ENCODE data around the gene CAPN12.

The CAPN12 gene

DNA sequence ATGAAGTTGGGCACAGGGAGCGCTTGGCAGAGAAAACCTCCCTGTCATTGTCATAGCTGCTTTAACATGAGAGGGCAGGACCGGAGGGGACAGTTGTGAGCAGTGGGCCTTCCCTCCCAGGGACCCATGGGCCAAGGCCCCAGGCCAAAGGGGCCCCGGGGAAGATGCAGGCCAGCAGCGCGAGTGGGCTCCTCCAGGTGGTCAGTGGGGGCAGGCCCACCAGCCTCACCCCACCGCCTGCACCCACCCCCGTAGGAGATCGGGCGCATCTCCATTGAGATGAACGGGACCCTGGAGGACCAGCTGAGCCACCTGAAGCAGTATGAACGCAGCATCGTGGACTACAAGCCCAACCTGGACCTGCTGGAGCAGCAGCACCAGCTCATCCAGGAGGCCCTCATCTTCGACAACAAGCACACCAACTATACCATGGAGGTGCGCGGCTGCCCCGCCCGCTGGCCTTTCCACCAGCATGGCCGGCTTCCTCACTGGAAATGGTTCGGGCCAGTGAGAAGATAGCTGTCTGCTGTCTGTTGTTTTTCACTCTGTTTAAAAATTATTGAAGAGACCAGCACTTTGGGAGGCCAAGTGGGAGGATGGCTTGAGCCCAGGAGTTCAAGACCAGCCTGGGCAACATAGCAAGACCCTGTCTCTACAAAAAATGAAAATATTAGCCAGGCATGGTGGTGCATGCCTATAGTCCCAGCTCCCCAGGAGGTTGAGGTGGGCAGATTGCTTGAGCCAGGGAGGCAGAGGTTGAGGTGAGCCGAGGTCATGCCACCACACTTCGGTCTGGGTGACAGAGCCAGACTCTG, 18.6 kb downstream of the CAPN12 start:
- FAIRE-seq (no peak), DNase-seq (ENCODE audit: insufficient read length, low spot score) (no peak)
- TF ChIP-seq POLR2AphosphoS5 (IDR thresholded peaks at IDR 0.05; ENCODE audit: low read depth, low read length) (no peak), POLR2A (IDR thresholded peaks at IDR 0.05; ENCODE audit: low read depth, low read length) (no peak), SPI1 (IDR thresholded peaks at IDR 0.05; ENCODE audit: low read depth, low read length) (no peak), PAX5 (IDR thresholded peaks at IDR 0.05; ENCODE audit: insufficient read depth, low read length, severe bottlenecking) (no peak), POU2F2 (IDR thresholded peaks at IDR 0.05; ENCODE audit: low read depth, low read length) (no peak), TAF1 (IDR thresholded peaks at IDR 0.05; ENCODE audit: low read depth, low read length) (no peak)

DNA sequence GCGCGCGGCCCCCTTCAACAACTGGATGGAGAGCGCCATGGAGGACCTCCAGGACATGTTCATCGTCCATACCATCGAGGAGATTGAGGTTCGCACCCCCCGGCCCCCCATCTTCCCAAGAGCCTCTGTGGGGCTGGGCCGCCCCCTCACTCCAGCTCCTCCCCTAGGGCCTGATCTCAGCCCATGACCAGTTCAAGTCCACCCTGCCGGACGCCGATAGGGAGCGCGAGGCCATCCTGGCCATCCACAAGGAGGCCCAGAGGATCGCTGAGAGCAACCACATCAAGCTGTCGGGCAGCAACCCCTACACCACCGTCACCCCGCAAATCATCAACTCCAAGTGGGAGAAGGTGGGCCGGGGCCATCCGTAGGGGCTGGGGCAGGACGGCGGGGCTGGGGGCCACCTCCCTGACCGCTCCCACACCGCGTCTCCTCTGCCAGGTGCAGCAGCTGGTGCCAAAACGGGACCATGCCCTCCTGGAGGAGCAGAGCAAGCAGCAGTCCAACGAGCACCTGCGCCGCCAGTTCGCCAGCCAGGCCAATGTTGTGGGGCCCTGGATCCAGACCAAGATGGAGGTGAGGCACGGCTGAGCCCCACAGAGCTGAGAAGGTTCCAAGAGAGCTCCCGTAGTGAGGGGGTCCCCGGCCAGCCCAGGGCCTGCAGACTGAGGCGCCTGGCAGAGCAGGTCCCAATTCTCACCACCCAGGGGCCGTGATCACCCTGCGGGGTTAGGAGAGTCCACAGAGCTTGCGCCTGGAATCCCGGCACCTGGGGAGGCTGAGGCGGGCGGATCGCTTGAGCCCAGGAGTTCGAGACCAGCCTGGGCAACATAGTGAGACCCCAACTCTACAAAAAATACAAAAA, 20.1 kb downstream of the CAPN12 start:
- DNase-seq (ENCODE audit: insufficient read length, low spot score) (no peak), FAIRE-seq (no peak)
- TF ChIP-seq POLR2AphosphoS5 (IDR thresholded peaks at IDR 0.05; ENCODE audit: low read depth, low read length) (no peak), PAX5 (IDR thresholded peaks at IDR 0.05; ENCODE audit: insufficient read depth, low read length, severe bottlenecking) (no peak), POU2F2 (IDR thresholded peaks at IDR 0.05; ENCODE audit: low read depth, low read length) (no peak), SPI1 (IDR thresholded peaks at IDR 0.05; ENCODE audit: low read depth, low read length) (no peak), TAF1 (IDR thresholded peaks at IDR 0.05; ENCODE audit: low read depth, low read length) (no peak), POLR2A (IDR thresholded peaks at IDR 0.05; ENCODE audit: low read depth, low read length) (no peak)

DNA sequence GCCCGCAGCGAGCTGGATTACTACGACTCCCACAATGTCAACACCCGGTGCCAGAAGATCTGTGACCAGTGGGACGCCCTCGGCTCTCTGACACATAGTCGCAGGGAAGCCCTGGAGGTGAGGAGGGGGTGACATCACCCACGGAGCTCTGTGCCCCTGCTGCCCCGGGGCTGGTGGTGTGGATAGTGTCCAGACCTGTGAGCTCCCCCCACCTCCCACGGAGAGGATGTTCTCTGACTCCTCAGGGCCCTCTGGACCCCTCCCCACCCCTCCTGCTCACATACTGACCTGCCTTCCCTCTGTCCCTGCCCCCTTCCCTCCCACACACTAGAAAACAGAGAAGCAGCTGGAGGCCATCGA, 20.7 kb downstream of the CAPN12 start:
- no peak for TF ChIP-seq SPI1 (IDR thresholded peaks at IDR 0.05; ENCODE audit: low read depth, low read length)
- no peak for TF ChIP-seq TAF1 (IDR thresholded peaks at IDR 0.05; ENCODE audit: low read depth, low read length)
- TF ChIP-seq POLR2AphosphoS5 (IDR thresholded peaks at IDR 0.05; ENCODE audit: low read depth, low read length): no peak
- no peak for TF ChIP-seq POU2F2 (IDR thresholded peaks at IDR 0.05; ENCODE audit: low read depth, low read length)
- TF ChIP-seq PAX5 (IDR thresholded peaks at IDR 0.05; ENCODE audit: insufficient read depth, low read length, severe bottlenecking): no peak
- no peak for TF ChIP-seq POLR2A (IDR thresholded peaks at IDR 0.05; ENCODE audit: low read depth, low read length)
- DNase-seq (ENCODE audit: insufficient read length, low spot score) (no peak), FAIRE-seq (no peak)

DNA sequence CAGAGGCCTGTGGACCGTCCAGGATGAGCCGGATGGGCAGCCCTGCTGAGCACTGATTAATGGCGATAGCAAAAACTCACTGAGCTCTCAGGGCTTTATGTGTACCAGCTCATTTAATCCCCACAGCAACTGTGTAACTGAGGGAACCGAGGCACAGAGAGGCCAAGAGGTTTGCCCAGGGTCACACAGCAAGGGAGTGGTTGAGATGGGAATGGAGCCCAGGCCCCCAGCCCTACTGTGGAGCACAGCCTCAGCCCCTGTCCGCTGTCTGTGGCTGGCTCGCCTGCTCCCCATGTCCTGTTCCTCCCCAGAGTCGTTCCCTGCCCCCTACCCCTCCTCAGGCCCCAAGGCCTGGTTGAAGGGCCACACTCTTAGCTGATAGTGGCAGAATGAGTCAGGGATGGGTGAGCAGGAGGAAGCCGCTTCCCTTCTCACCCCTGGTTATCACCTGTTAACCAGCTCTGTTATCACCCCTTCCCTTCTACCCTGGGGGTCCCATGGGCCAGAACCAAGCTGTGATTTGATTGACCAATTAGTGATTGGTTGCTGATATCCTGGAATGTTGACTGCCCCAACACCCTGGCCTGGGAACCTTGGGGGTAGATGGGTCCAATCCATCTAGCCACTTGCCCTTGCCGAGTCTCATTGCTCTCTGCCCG, 21.2 kb downstream of the CAPN12 start:
- DNase-seq (ENCODE audit: insufficient read length, low spot score) (no peak), FAIRE-seq (no peak)
- TF ChIP-seq POU2F2 (IDR thresholded peaks at IDR 0.05; ENCODE audit: low read depth, low read length): no peak
- TF ChIP-seq PAX5 (IDR thresholded peaks at IDR 0.05; ENCODE audit: insufficient read depth, low read length, severe bottlenecking): no peak
- TF ChIP-seq SPI1 (IDR thresholded peaks at IDR 0.05; ENCODE audit: low read depth, low read length): no peak
- TF ChIP-seq TAF1 (IDR thresholded peaks at IDR 0.05; ENCODE audit: low read depth, low read length): no peak

DNA sequence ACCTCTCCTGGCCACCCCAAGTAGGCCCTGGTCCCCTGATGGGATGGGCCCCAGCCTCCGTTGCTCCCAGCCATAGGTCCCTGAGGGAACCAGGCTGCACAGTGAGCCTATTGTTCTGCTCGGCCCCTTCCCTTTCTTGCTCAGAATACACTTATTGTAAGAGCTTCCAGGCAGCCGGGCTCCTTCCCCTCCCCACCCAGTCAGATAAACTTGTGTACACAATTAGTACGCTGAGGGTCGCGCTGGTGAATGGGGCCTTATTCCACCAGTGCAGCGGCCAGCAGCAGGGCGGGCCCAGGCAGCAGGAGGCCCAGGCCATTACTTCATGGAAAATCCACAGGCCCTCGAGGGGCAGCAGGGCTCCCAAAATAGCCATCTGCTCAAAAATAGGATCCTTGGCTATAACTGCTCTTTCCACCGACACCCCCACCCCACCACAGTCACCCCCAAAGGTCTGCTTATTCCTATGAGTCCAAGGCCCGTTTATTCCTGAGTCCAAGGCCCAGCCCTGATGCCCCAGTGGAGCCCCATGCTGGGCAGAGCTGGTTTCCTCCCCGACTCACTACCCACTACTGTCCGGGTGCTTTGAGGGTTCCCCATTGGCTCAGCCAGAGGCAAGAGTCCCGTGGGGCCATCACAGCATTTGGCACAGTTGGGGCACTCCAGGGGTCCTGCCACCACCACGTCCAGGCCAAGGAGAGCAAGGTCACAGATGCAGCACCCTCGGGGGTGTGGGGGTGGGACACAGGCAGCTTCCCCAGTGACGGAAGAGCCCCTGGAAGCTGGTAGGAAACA, 22.1 kb downstream of the CAPN12 start:
- TF ChIP-seq POLR2AphosphoS5 (IDR thresholded peaks at IDR 0.05; ENCODE audit: low read depth, low read length) (no peak), TAF1 (IDR thresholded peaks at IDR 0.05; ENCODE audit: low read depth, low read length) (no peak), POLR2A (IDR thresholded peaks at IDR 0.05; ENCODE audit: low read depth, low read length) (no peak), SPI1 (IDR thresholded peaks at IDR 0.05; ENCODE audit: low read depth, low read length) (no peak), PAX5 (IDR thresholded peaks at IDR 0.05; ENCODE audit: insufficient read depth, low read length, severe bottlenecking) (no peak), POU2F2 (IDR thresholded peaks at IDR 0.05; ENCODE audit: low read depth, low read length) (no peak)
- no peak for FAIRE-seq
- DNase-seq (ENCODE audit: insufficient read length, low spot score): no peak

DNA sequence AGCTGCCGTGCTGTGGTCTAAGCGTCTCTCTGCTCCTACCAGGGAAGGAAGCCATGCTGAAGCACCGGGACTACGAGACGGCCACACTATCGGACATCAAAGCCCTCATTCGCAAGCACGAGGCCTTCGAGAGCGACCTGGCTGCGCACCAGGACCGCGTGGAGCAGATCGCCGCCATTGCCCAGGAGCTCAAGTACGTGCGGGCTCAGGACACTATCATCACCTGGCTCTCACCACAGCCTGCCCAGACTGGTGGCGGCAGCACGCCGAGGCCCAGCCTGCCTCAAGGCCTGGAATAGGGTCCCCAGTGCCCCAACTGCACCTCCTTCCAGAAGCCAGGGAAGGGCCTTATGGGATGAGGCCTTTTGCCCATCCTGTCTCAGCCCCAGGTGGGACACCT, 22.8 kb downstream of the CAPN12 start:
- DNase-seq (ENCODE audit: insufficient read length, low spot score) (no peak), FAIRE-seq (no peak)
- TF ChIP-seq POU2F2 (IDR thresholded peaks at IDR 0.05; ENCODE audit: low read depth, low read length): no peak
- no peak for TF ChIP-seq SPI1 (IDR thresholded peaks at IDR 0.05; ENCODE audit: low read depth, low read length)
- no peak for TF ChIP-seq POLR2A (IDR thresholded peaks at IDR 0.05; ENCODE audit: low read depth, low read length)
- no peak for TF ChIP-seq POLR2AphosphoS5 (IDR thresholded peaks at IDR 0.05; ENCODE audit: low read depth, low read length)
- TF ChIP-seq PAX5 (IDR thresholded peaks at IDR 0.05; ENCODE audit: insufficient read depth, low read length, severe bottlenecking): no peak
- TF ChIP-seq TAF1 (IDR thresholded peaks at IDR 0.05; ENCODE audit: low read depth, low read length): no peak

DNA sequence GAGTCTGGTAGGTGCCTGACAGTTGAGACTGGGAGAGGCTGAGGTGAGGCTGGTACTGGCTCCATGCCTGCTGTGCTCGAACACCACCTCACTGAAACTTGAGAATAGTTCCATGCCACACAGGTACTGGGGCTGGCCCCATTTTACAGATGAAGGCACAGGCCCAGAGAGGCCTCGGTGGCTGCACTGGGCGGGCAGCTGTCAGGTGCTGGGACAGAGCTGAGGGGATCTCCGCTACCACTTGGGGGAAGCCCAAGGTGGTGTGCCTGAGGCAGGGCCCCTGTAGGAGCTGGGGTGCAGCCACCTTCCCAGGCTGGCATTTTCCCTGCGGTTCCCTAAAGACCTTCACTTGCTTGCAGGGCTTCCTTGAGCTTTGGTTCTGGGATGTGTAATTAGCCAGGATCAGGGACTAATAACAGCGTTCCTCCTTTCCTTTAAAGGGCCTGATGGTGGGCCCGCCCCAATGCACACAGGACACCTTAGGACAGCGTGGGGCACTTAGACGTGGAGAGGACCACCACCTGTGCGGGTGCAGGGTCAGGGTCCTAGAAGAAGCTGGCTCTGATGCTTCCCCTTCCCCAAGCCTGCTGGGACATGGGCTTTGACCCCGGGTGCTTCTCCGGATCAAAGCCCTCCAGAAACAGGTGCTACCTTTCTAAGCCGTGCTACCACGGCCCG, 23.6 kb downstream of the CAPN12 start:
- TF ChIP-seq POLR2AphosphoS5 (IDR thresholded peaks at IDR 0.05; ENCODE audit: low read depth, low read length) (no peak), TAF1 (IDR thresholded peaks at IDR 0.05; ENCODE audit: low read depth, low read length) (no peak), POU2F2 (IDR thresholded peaks at IDR 0.05; ENCODE audit: low read depth, low read length) (no peak), SPI1 (IDR thresholded peaks at IDR 0.05; ENCODE audit: low read depth, low read length) (no peak), PAX5 (IDR thresholded peaks at IDR 0.05; ENCODE audit: insufficient read depth, low read length, severe bottlenecking) (no peak), POLR2A (IDR thresholded peaks at IDR 0.05; ENCODE audit: low read depth, low read length) (no peak)
- no peak for FAIRE-seq
- no peak for DNase-seq (ENCODE audit: insufficient read length, low spot score)
